ENCODE measurements around the gene ZFP36L2. TPM values are rescaled to one million over a fixed set of nuclear protein-coding genes. Genes with fewer than 3 reads are reported as not detected.

Gene ZFP36L2
- total RNA-seq (2022; extraction: Qiagen RNA extraction; ENCODE audit: low read depth): 19.9 to 31.5 TPM (median 29.1 TPM) in 5 replicates

GRCh38 chr2:43226558-43226954, at the start of gene ZFP36L2:
Gene ZFP36L2, minus strand, starts transcription at chr2:43226606. Its CDS starts 291 bp downstream, at chr2:43226315.

All from A549 treated with RU486 at 1 μM for 4 hours (cell line).